Mesenchymal stem cell (in vitro differentiated cells and primary cell): ENCODE results near the gene GMPPB.

ENCODE experiments used
- DNase-seq: peaks from one replicate; pipeline ENCODE4 v3.0.0-alpha.2; 2013
- H2AFZ ChIP-seq: one replicate; pipeline ENCODE4 v1.6.1; 2013; ENCODE audit warnings: low read depth, mild to moderate bottlenecking, control low read depth, inconsistent platforms, low read length, moderate library complexity
- H2AK5ac ChIP-seq: 2 replicates; pipeline ENCODE4 v1.6.1; 2013; ENCODE audit warnings: low read length, moderate library complexity, mild to moderate bottlenecking, inconsistent platforms; ENCODE audit not compliant: severe bottlenecking
- H2BK120ac ChIP-seq: one replicate; pipeline ENCODE4 v1.6.1; 2013; ENCODE audit warnings: low read depth, mild to moderate bottlenecking, inconsistent platforms, low read length, moderate library complexity
- H2BK12ac ChIP-seq, 2 experiments: one replicate each; pipeline ENCODE4 v1.6.1; 2013; ENCODE audit warnings: inconsistent platforms in 2 of 2, low read length in 2 of 2, mild to moderate bottlenecking in 2 of 2, moderate library complexity in 2 of 2, control low read depth in 1 of 2
- H2BK15ac ChIP-seq: one replicate; pipeline ENCODE4 v1.6.1; 2013; ENCODE audit warnings: mild to moderate bottlenecking, low read depth, inconsistent platforms; ENCODE audit not compliant: poor library complexity, severe bottlenecking
- H2BK5ac ChIP-seq: 2 replicates; pipeline ENCODE4 v1.6.1; 2013; ENCODE audit warnings: low read depth, mild to moderate bottlenecking, low read length, control low read depth, inconsistent platforms; ENCODE audit not compliant: poor library complexity, severe bottlenecking
- H3K14ac ChIP-seq, 2 experiments: one replicate each; pipeline ENCODE4 v1.6.1; 2013; ENCODE audit warnings: inconsistent platforms in 2 of 2, low read length in 2 of 2, control low read depth in 1 of 2, mild to moderate bottlenecking in 1 of 2, moderate library complexity in 1 of 2
- H3K18ac ChIP-seq, 2 experiments: one replicate each; pipeline ENCODE4 v1.6.1; 2013; ENCODE audit warnings: inconsistent platforms in 2 of 2, low read length in 2 of 2, control low read depth in 1 of 2, low read depth in 1 of 2, mild to moderate bottlenecking in 1 of 2
- H3K23ac ChIP-seq, 2 experiments: one replicate each; pipeline ENCODE4 v1.6.1; 2013; ENCODE audit warnings: inconsistent platforms in 2 of 2, low read length in 2 of 2, mild to moderate bottlenecking in 2 of 2, moderate library complexity in 2 of 2, control low read depth in 1 of 2
- H3K27ac ChIP-seq: 2 replicates; pipeline ENCODE4 v1.5.1; 2013; ENCODE audit warnings: mild to moderate bottlenecking, moderate library complexity, low read length, control low read depth, inconsistent platforms; ENCODE audit not compliant: poor library complexity, severe bottlenecking
- H3K27me3 ChIP-seq, 2 experiments: 2 replicates each; pipeline versions ENCODE4 v1.6.1 to v1.7.0; 2013; ENCODE audit warnings: low read length in 2 of 2, mild to moderate bottlenecking in 2 of 2, moderate library complexity in 2 of 2, control low read depth in 1 of 2, inconsistent platforms in 1 of 2; ENCODE audit not compliant: control insufficient read depth in 1 of 2, insufficient read depth in 1 of 2
- H3K36me3 ChIP-seq, 2 experiments: 2 replicates each; pipeline versions ENCODE4 v1.6.1 to v1.7.0; 2013; ENCODE audit warnings: low read length in 2 of 2, control low read depth in 1 of 2, inconsistent platforms in 1 of 2, low read depth in 1 of 2, mild to moderate bottlenecking in 1 of 2; ENCODE audit not compliant: insufficient read depth in 2 of 2, control insufficient read depth in 1 of 2
- H3K4ac ChIP-seq, 2 experiments: one replicate each; pipeline ENCODE4 v1.6.1; 2013; ENCODE audit warnings: inconsistent platforms in 2 of 2, low read length in 2 of 2, mild to moderate bottlenecking in 2 of 2, moderate library complexity in 2 of 2, control low read depth in 1 of 2, low read depth in 1 of 2
- H3K4me1 ChIP-seq: 2 replicates; pipeline ENCODE4 v1.6.1; 2013; ENCODE audit warnings: low read depth, low read length, control low read depth; ENCODE audit not compliant: control insufficient read depth, insufficient read depth
- H3K4me2 ChIP-seq: 2 replicates; pipeline ENCODE4 v1.6.1; 2013; ENCODE audit warnings: low read length, mild to moderate bottlenecking, inconsistent platforms; ENCODE audit not compliant: poor library complexity, severe bottlenecking
- H3K4me3 ChIP-seq, 2 experiments: 2 replicates each; pipeline versions ENCODE4 v1.5.1 to v1.7.0; 2013; ENCODE audit warnings: low read length in 2 of 2, mild to moderate bottlenecking in 2 of 2, control low read depth in 1 of 2, low read depth in 1 of 2; ENCODE audit not compliant: insufficient read depth in 1 of 2
- H3K79me1 ChIP-seq: replicated peaks from 2 replicates; pipeline ENCODE4 v1.6.1; 2013; ENCODE audit warnings: mild to moderate bottlenecking, control low read depth, low read length, inconsistent platforms; ENCODE audit not compliant: poor library complexity, severe bottlenecking
- H3K9ac ChIP-seq: 2 replicates; pipeline ENCODE4 v1.7.0; 2013; ENCODE audit warnings: mild to moderate bottlenecking, low read length, moderate library complexity
- H3K9me3 ChIP-seq: 2 replicates; pipeline ENCODE4 v1.7.0; 2013; ENCODE audit warnings: mild to moderate bottlenecking, low read length; ENCODE audit not compliant: control insufficient read depth
- H4K8ac ChIP-seq: one replicate; pipeline ENCODE4 v1.6.1; 2013; ENCODE audit warnings: inconsistent platforms, mild to moderate bottlenecking, low read length, moderate library complexity
- H4K91ac ChIP-seq: one replicate; pipeline ENCODE4 v1.6.1; 2013; ENCODE audit warnings: mild to moderate bottlenecking, low read length, inconsistent platforms
- WGBS: methylation state at CpG from one replicate; pipeline ENCODE4 v1.1.7; 2013; ENCODE audit warnings: mixed read lengths; 5-methylcytosine and 5-hydroxymethylcytosine counted together

Gene GMPPB

GRCh38 chr3:49673121-49673714, 50.5 kb downstream of the GMPPB start:
- H2AK5ac ChIP-seq = peak overlapping the region; percentile 87
- peak overlapping the region; percentile 42 for H4K8ac ChIP-seq
- WGBS = 16% methylated on average over 17 of the region's 17 CpGs
- peak overlapping the region; percentile 83 for H2BK15ac ChIP-seq
- peak overlapping the region; percentile 74 for H4K91ac ChIP-seq
- H3K18ac ChIP-seq = peak overlapping the region; percentile 11 to 86
- peak overlapping the region; percentile 10 to 85 for H3K4ac ChIP-seq
- H2BK5ac ChIP-seq = peak overlapping the region; percentile 25
- H3K4me2 ChIP-seq = peak overlapping the region; percentile 56
- peak overlapping the region in 1 of 2 experiments; percentile 12 for H3K14ac ChIP-seq
- peak overlapping the region; percentile 90 for H3K9ac ChIP-seq
- peaks cover 35% of the 10 kb centered on the region for H3K4me1 ChIP-seq
- H2BK12ac ChIP-seq = peak overlapping the region in 1 of 2 experiments; percentile 51
- no peak overlapping the region for H2BK120ac ChIP-seq
- peaks cover 39% of the 10 kb centered on the region for H3K79me1 ChIP-seq
- H3K27ac ChIP-seq = peak overlapping the region; percentile 81
- H3K36me3 ChIP-seq = peaks cover 28 to 31% of the 10 kb centered on the region in 2 experiments
- peak overlapping the region; percentile 54 for H2AFZ ChIP-seq
- peak overlapping the region; percentile 49 to 95 for H3K4me3 ChIP-seq
- DNase-seq = peak; percentile 53
- H3K27me3 ChIP-seq = peaks cover 0 to 11% of the 10 kb centered on the region in 2 experiments
- no peaks in the 10 kb centered on the region for H3K9me3 ChIP-seq
- no peak overlapping the region for H3K23ac ChIP-seq

- H3K36me3 ChIP-seq = peaks cover 12 to 15% of the 10 kb centered on the region in 2 experiments
- no peak overlapping the region for H4K91ac ChIP-seq
- H3K4me2 ChIP-seq = no peak overlapping the region
- H2BK120ac ChIP-seq = no peak overlapping the region
- H2AFZ ChIP-seq = no peak overlapping the region
- peaks cover 25% of the 10 kb centered on the region for H3K79me1 ChIP-seq
- H3K4me3 ChIP-seq = no peak overlapping the region
- H3K4me1 ChIP-seq = peaks cover 50% of the 10 kb centered on the region
- no peak overlapping the region for H3K23ac ChIP-seq
- H3K4ac ChIP-seq = no peak overlapping the region
- H2BK5ac ChIP-seq = no peak overlapping the region
- H3K27me3 ChIP-seq = peaks cover 0 to 26% of the 10 kb centered on the region in 2 experiments
- H3K18ac ChIP-seq = no peak overlapping the region
- H2BK12ac ChIP-seq = no peak overlapping the region
- H3K9ac ChIP-seq = no peak overlapping the region
- 49% methylated on average over 11 of the region's 11 CpGs for WGBS
- H2AK5ac ChIP-seq = no peak overlapping the region
- H2BK15ac ChIP-seq = no peak overlapping the region
- H3K27ac ChIP-seq = no peak overlapping the region
- H4K8ac ChIP-seq = no peak overlapping the region
- peak; percentile 69 for DNase-seq
- H3K9me3 ChIP-seq = no peaks in the 10 kb centered on the region
- H3K14ac ChIP-seq = no peak overlapping the region
Observed at GRCh38 chr3:49671291-49672288, 52.2 kb downstream of the GMPPB start.

DNA sequence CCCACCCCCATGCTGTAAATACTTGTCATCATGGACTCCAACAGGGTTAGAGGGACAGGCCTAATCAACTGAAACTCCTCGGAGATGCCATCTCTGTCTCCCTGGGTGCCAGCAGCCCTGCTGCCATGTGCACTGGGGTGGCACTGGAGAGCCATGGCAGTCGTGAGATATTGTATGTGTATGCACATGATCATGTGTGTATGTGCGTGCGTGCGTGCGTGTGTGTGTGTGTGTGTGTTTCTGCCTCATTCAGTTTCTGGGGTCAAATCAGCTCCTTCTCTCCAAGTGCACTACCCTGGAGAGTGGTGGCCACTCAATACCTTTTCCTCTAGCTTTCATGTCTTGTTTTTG, 52.8 kb downstream of the GMPPB start:
- H3K14ac ChIP-seq = no peak overlapping the region
- H3K4me1 ChIP-seq = peaks cover 50% of the 10 kb centered on the region
- WGBS = 100% methylated on average over 1 of the region's 6 CpGs
- no peak overlapping the region for H3K4ac ChIP-seq
- H3K27ac ChIP-seq = no peak overlapping the region
- H2BK120ac ChIP-seq = no peak overlapping the region
- H2BK15ac ChIP-seq = no peak overlapping the region
- H2AFZ ChIP-seq = no peak overlapping the region
- peaks cover 18% of the 10 kb centered on the region for H3K79me1 ChIP-seq
- no peak overlapping the region for H2BK5ac ChIP-seq
- peaks cover 0 to 33% of the 10 kb centered on the region in 2 experiments for H3K27me3 ChIP-seq
- no peak overlapping the region for H3K4me3 ChIP-seq
- no peak overlapping the region for H3K4me2 ChIP-seq
- H4K91ac ChIP-seq = no peak overlapping the region
- H3K36me3 ChIP-seq = peaks cover 5 to 8% of the 10 kb centered on the region in 2 experiments
- no peak overlapping the region for H3K9ac ChIP-seq
- H3K18ac ChIP-seq = no peak overlapping the region
- H3K23ac ChIP-seq = no peak overlapping the region
- H2BK12ac ChIP-seq = no peak overlapping the region
- H3K9me3 ChIP-seq = no peaks in the 10 kb centered on the region
- no peak overlapping the region for H2AK5ac ChIP-seq
- no peak for DNase-seq
- H4K8ac ChIP-seq = no peak overlapping the region
